Right lobe of liver (tissue), 4 donors: ENCODE measurements around the gene MACROH2A1.

Experiments
- POLR2A ChIP-seq: fragments of 450-650 bp; IDR thresholded peaks from one replicate; pipeline ENCODE4 v1.6.1; 2017; ENCODE audit warnings: antibody characterized with exemption, mild to moderate bottlenecking
- TF ChIP-seq, protein P1 (sequence below), 4 donors: fragments of 200-600 bp in 3 of 4; fragments of 450-650 bp in 1 of 4; IDR thresholded peaks; one replicate each; pipeline versions ENCODE4 v1.5.1 to v1.8.0; 2016 to 2022; ENCODE audit warnings: antibody characterized with exemption in 4 of 4, mild to moderate bottlenecking in 2 of 4
- donor health status: DM: no; HTN: no; CAD: no.
- donor health status: DM: no; HTN: no; CAD: no.
- donor health status: DM: no; HTN: yes; CAD: no.

DNA sequence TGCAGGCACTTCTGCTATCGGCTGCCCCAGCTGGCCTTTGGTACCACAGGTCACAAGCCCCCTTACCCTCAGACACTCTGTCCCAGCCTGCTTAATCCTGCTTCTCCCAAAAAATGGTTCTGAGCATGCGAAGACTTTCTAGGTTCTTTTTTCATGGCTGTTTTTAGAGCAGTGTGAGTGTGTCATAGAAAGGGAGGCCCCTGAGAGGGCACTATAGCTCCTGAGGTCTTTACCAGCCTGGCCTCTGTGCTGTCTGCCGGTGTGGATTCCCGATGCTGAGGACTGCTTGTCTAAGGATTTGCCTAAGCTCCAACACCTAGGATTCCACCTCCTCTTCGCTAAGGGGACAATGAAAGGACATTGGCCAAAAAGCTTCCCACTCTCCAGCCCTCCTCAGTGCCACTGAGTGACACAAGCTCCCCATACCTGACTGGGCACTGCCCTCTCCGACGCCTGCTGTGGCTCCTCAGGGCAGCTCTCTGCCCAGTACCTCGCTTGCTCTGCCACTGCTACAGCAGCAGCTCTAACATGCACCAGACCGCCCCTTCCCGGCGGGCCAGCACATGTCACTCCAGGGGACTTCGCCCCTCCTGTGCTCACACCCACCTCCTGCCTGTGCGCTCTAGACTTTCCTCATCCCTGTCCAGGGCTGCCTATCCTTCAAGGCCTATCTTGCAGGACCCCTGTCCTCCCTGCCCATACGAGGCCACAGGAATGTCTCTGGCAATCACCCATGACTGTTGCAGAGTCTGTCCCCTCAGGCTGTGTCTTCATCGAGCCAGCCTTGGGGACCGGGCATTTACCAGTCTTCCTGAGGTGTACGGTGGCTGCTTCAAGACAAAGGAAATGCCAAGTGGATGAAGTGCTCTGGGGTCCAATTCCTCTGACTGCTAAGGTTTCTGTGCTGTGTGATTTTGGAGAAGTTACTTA lies 21.0 kb downstream of the MACROH2A1 start:
- TF ChIP-seq, protein P1, sequence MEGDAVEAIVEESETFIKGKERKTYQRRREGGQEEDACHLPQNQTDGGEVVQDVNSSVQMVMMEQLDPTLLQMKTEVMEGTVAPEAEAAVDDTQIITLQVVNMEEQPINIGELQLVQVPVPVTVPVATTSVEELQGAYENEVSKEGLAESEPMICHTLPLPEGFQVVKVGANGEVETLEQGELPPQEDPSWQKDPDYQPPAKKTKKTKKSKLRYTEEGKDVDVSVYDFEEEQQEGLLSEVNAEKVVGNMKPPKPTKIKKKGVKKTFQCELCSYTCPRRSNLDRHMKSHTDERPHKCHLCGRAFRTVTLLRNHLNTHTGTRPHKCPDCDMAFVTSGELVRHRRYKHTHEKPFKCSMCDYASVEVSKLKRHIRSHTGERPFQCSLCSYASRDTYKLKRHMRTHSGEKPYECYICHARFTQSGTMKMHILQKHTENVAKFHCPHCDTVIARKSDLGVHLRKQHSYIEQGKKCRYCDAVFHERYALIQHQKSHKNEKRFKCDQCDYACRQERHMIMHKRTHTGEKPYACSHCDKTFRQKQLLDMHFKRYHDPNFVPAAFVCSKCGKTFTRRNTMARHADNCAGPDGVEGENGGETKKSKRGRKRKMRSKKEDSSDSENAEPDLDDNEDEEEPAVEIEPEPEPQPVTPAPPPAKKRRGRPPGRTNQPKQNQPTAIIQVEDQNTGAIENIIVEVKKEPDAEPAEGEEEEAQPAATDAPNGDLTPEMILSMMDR (IDR thresholded peaks at IDR 0.05) = no peak
- no peak for TF ChIP-seq POLR2A
